ENCODE measurements around the gene BAG5.

The BAG5 gene

GRCh38 chr14:103510724-103511693 is 51.4 kb downstream of the BAG5 start:
- no peak for DNase-seq

- no peak for DNase-seq
These were observed 52.4 kb downstream of the BAG5 start for GRCh38 chr14:103509864-103510723.

- DNase-seq = no peak
These were observed 53.7 kb downstream of the BAG5 start for GRCh38 chr14:103508521-103509329.

GRCh38 chr14:103507751-103508150 is 54.7 kb downstream of the BAG5 start:
- no peak for DNase-seq

All from right kidney (tissue), 1 donor.